Subcutaneous abdominal adipose tissue (tissue), 5 donors: ENCODE measurements around the gene OBSCN.

Experiments used
- H3K27ac ChIP-seq: one replicate; pipeline ENCODE4 v1.7.0; 2013; ENCODE audit warnings: low read depth, mild to moderate bottlenecking, inconsistent platforms, low read length, moderate library complexity
- H3K27me3 ChIP-seq, 5 donors: one replicate each; pipeline ENCODE4 v1.7.0; 2013; ENCODE audit warnings: low read length in 5 of 5, inconsistent platforms in 1 of 5; ENCODE audit not compliant: control insufficient read depth in 5 of 5, insufficient read depth in 4 of 5
- H3K36me3 ChIP-seq, 5 donors: one replicate each; pipeline ENCODE4 v1.7.0; 2013; ENCODE audit warnings: low read length in 5 of 5; ENCODE audit not compliant: control insufficient read depth in 5 of 5, insufficient read depth in 5 of 5
- H3K4me1 ChIP-seq, 5 donors: one replicate each; pipeline ENCODE4 v1.7.0; 2013; ENCODE audit warnings: low read length in 5 of 5, mild to moderate bottlenecking in 3 of 5, moderate library complexity in 1 of 5; ENCODE audit not compliant: control insufficient read depth in 5 of 5, insufficient read depth in 5 of 5
- H3K4me3 ChIP-seq, 5 donors: one replicate each; pipeline ENCODE4 v1.7.0; 2013; ENCODE audit warnings: low read length in 5 of 5, low read depth in 1 of 5
- H3K9ac ChIP-seq, 5 donors: one replicate each; pipeline ENCODE4 v1.7.0; 2013; ENCODE audit warnings: low read length in 5 of 5, mild to moderate bottlenecking in 4 of 5, moderate library complexity in 3 of 5
- H3K9me3 ChIP-seq, 5 donors: one replicate each; pipeline ENCODE4 v1.7.0; 2013; ENCODE audit warnings: low read length in 5 of 5; ENCODE audit not compliant: control insufficient read depth in 5 of 5
- donor health status: healthy.
- donor health status: healthy.
- donor health status: healthy.
- donor health status: healthy.
- donor health status: healthy.

OBSCN gene

DNA sequence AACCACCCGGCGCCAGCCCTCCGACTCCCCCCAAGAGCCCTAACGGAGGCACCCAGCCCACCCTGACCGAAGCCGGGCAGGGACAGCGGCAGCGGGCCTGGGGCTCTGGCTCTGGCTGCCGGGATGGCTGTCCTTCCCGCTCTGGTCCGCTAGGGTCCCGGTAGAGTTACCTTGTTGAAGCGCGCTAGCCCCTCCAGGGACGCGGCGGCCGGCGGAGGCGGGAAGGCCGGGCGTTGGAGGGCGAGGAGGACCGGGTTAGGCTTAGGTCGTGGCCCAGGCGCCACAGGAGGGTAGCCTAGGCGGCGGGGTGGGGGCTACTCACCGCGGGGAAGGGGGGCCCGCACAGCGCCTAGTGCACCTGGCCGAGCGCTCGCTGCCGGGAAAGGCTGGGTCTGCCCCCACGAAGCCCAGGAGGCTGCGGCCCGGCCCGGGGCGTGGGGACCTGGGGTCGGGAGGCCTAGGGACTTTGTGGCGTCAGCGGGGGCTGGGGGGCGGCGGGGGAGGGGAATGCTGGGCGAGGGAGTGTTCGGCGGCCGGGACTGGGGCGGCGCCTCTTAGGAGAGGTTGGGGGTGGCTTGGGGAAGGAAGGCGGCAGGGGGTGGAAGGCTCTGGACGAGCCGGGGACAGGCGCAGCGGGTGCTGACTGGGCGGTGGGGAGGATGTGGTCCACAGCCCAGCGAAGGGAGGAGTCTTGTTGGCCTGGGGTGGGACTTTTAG lies 208.5 kb downstream of the OBSCN start, which contains the start of gene TRIM17:
TSS of gene TRIM17 (minus strand) at position 645 of the 717 bp plus-strand sequence. CDS start 1,789 bp downstream, outside the sequence.
- peak within 1 kb of the TSS in 1 of 5 donors; percentile 20 for H3K9ac ChIP-seq
- H3K9me3 ChIP-seq: no peaks in the 10 kb centered on the region
- H3K27ac ChIP-seq: no peak within 1 kb of the TSS
- peaks cover 0 to 12% (median 8%) of the 10 kb centered on the region in 5 donors for H3K4me1 ChIP-seq
- no peaks in the 10 kb centered on the region for H3K36me3 ChIP-seq
- H3K27me3 ChIP-seq: peaks cover 19 to 44% (median 31%) of the 10 kb centered on the region in 5 donors
- H3K4me3 ChIP-seq: peak within 1 kb of the TSS in 4 of 5 donors; percentile 22 to 49 (median 28)

DNA sequence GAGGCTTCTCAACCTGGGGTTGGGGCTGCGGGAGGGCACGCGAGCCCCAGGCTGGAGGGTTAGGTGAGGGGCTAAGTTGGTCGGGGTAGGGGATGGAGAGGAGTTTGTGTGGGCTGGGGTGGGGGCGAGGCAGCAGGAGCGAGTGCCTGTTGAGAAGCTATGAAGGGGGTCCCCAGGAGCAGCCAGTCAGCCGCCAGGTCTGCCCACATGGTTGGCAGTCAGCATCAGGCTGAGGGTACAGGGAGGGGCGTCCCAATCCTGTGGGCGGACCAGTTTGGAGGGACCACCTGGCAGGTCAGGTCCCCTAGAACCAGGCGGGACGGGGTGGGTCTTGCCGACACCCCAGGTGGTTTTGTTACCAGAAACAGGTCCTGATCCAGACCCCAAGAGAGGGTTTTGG lies 209.2 kb downstream of the OBSCN start:
- no peak overlapping the region for H3K27ac ChIP-seq

DNA sequence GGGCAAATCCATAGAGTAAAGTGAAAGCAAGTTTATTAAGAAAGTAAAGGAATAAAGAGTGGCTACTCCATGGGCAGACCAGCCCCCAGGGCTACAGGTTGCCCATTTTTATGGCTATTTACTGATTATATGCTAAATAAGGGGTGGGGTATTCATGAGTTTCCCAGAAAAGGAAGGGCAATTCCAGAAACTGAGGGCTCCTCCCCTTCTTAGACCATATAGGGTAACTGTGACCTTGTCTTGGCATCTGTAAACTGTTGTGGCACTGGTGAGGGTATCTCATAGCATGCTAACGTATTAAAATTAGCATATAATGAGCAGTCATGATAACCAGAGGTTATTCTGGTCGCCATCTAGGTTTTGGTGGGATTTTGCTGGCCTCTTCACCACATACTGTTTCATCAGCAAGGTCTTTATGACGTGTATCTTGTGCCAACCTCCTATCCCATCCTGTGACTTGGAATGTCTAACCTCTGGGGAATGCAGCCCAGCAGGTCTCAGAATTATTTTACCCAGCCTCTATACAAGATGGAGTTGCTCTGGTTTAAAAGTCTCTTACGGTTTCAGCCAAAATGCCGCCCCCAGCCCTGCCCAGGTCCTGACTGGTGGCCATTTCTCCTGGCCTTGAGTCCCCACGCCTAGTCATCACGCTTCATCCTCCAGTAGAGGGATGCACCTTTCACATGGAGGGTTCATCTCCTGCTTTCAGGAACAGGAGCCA lies 209.8 kb downstream of the OBSCN start:
- Histone ChIP-seq H3K36me3 (no peaks in the 10 kb centered on the region), H3K4me1 (peaks cover 0 to 12% (median 8%) of the 10 kb centered on the region in 5 donors), H3K27me3 (peaks cover 19 to 44% (median 31%) of the 10 kb centered on the region in 5 donors), H3K9ac (no peak overlapping the region), H3K27ac (no peak overlapping the region), H3K4me3 (no peak overlapping the region), H3K9me3 (no peaks in the 10 kb centered on the region)

More for the DNA sequence above, 209.2 kb downstream of the OBSCN start:
- peaks cover 0 to 12% (median 8%) of the 10 kb centered on the region in 5 donors for H3K4me1 ChIP-seq
- peaks cover 19 to 44% (median 31%) of the 10 kb centered on the region in 5 donors for H3K27me3 ChIP-seq
- no peak overlapping the region for H3K9ac ChIP-seq
- H3K36me3 ChIP-seq: no peaks in the 10 kb centered on the region
- no peak overlapping the region for H3K4me3 ChIP-seq
- H3K9me3 ChIP-seq: no peaks in the 10 kb centered on the region

DNA sequence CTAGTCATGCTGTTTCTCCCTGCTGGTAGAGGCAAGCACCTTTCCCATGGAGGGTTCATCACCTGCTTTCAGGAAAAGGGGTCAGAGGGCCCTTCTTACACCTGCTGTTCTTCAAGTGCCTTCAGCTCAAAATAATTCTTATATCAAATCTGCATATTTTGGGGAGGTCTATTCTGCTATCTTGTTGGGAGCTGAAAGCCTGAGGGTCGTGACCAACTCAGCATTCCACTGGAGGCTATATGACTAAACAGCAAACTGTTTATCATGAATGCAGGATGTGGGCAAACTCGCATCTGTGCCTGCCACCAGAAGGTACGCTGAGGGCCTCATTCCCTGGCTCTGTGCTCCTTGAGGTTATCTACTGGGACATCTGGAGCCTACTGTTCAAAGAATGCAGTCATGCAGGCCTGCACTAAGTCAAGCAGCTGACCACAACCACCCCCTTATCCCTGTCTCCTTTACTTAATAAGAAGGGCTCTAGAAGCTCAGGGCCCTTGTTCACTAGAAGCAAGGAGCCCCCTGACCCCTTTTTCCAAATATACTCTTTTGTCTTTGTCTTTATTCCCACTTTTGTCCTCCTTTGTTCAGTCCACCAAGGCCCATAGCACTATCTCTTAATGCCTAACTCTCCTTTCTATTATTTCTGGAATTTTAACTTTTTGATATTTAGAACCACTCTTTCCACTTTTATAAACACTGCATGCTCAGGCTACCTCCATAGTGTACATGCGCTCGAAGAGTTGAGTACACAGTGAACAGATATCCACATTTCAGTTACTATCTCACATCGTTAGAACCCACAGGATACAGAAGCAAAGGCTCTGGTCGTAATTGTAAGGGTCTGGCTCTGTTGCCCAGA lies 213.4 kb downstream of the OBSCN start:
- no peak overlapping the region for H3K4me3 ChIP-seq

DNA sequence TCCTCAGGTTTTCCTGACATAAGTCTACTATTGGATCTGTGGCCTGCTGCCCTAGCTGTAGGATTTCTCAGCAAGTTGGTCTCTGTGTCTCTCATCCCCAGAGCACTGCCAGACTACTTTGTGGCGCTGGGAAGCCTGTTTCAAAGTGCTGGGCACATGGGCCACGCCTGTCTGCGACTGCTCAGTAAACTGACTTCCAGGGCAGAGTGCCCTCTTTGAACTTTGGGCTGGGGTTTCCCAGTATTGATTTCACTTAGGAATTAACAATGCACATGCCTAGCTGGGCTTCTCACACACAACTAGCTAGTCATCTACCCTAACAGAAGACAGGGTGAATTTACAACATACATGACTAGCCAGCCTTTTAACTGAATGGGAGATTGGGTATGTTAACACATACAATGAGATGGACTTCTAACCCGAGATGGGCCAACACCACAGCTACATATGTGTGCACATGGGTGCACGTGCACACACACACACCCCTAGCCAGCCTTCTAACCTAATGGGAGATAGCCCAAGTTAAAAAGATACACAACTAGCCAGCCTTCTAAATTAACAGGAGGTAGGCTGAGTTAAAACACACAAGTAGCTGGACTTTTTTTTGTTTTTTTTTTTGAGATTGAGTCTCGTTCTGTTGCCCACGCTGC lies 215.7 kb downstream of the OBSCN start:
- no peak overlapping the region for H3K9ac ChIP-seq
- no peaks in the 10 kb centered on the region for H3K4me1 ChIP-seq
- H3K4me3 ChIP-seq: no peak overlapping the region
- no peaks in the 10 kb centered on the region for H3K36me3 ChIP-seq
- H3K9me3 ChIP-seq: no peaks in the 10 kb centered on the region
- H3K27me3 ChIP-seq: peaks cover 0 to 9% (median 6%) of the 10 kb centered on the region in 5 donors
- no peak overlapping the region for H3K27ac ChIP-seq

More for the DNA sequence above, 213.4 kb downstream of the OBSCN start:
- no peak overlapping the region for H3K27ac ChIP-seq
- peaks cover 0 to 6% (median 3%) of the 10 kb centered on the region in 5 donors for H3K4me1 ChIP-seq
- no peaks in the 10 kb centered on the region for H3K36me3 ChIP-seq
- H3K27me3 ChIP-seq: peaks cover 7 to 27% (median 14%) of the 10 kb centered on the region in 5 donors
- no peak overlapping the region for H3K9ac ChIP-seq
- H3K9me3 ChIP-seq: no peaks in the 10 kb centered on the region

DNA sequence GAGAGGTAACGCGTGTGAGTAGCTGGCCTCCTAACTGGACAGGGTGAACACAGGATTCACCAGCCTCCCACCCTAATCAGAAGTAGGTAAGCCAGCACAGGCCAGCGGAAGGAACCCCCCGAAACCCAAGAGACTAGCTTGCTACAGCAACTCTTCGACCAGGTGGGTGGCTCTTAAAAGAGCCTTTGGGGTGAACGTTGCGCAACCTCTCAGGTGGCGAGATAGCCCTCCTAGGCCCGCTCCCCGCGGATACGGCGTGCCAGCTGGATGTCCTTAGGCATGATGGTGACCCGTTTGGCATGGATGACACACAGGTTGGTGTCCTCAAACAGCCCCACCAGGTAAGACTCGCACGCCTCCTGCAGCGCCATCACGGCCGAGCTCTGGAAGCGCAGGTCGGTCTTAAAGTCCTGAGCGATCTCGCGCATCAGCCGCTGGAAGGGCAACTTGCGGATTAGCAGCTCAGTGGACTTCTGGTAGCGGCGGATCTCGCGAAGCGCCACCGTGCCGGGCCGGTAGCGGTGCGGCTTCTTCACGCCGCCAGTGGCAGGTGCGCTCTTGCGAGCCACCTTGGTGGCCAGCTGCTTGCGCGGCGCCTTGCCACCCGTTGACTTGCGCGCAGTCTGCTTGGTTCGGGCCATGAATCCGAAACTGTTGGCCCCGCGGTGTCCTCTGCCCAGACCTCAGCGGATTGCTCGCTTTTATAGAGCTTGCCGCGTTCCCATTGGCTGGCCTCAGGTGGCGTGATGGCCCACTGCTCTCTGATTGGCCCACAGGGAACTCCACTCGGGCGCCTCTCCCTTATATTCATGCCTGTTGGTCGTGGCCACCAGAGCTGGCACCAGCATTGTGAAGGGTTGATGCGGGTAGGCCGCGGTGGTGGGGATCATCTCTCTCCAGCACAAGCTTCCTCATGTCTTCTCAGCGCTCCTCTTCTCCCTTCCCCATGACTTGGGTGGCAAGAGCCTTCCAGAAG lies 217.1 kb downstream of the OBSCN start:
- Histone ChIP-seq H3K9ac (no peak overlapping the region), H3K27ac (no peak overlapping the region), H3K4me3 (no peak overlapping the region), H3K36me3 (no peaks in the 10 kb centered on the region), H3K9me3 (no peaks in the 10 kb centered on the region), H3K4me1 (no peaks in the 10 kb centered on the region), H3K27me3 (peaks cover 2 to 13% (median 10%) of the 10 kb centered on the region in 5 donors)

DNA sequence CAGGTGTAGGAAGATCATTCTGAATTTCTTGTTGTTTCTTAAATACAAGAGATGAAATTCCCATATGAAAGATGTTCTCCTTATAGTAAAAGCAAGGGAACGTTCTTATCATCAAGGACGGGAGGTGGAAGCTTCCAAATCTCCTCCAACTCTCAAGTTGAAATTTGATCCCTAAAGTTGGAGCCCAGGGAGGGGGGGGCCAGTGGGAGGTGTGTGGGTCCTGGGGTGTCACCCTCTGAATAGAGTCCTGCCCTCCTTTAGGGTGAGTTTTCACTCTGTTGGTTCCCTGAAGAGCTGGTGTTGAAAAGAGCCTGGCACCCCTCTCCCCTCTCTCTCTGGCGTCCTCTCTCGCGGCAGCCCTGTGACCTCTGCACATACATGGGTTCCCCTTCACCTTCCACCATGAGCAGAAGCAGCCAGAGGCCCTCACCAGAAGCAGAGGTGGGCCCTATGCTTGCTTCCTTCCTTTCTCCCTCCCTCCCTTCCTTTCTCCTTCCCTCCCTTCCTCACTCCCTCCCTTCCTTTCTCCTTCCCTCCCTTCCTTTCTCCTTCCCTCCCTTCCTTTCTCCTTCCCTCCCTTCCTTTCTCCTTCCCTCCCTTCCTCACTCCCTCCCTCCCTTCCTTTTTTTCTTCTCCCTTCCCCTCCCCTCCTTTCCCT lies 218.8 kb downstream of the OBSCN start:
- H3K9ac ChIP-seq: no peak overlapping the region
- H3K9me3 ChIP-seq: no peaks in the 10 kb centered on the region
- no peaks in the 10 kb centered on the region for H3K4me1 ChIP-seq
- H3K27ac ChIP-seq: no peak overlapping the region
- H3K36me3 ChIP-seq: no peaks in the 10 kb centered on the region
- peaks cover 4 to 16% (median 10%) of the 10 kb centered on the region in 5 donors for H3K27me3 ChIP-seq
- H3K4me3 ChIP-seq: no peak overlapping the region

DNA sequence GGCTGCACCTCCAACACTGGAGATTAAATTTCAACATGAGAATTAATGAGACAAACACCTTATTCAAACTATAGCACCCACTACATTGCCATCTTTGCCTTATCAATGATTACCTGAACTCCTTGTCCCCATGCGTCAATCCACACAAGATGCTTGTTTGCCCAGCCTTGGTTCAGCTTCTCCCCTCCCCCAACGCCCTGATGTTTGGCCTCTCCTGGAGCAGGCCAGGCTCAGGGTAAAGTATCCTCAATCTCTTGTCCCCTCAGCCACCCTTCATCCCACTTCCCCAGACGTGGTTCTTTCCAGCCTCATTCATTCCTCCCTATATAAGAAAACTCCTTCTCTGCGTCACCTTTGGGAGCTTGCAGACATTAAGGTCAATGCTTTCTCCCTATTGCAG lies 220.6 kb downstream of the OBSCN start:
- Histone ChIP-seq H3K36me3 (no peaks in the 10 kb centered on the region), H3K27me3 (peaks cover 4 to 16% (median 13%) of the 10 kb centered on the region in 5 donors), H3K4me3 (no peak overlapping the region), H3K9me3 (no peaks in the 10 kb centered on the region), H3K27ac (no peak overlapping the region), H3K9ac (no peak overlapping the region), H3K4me1 (no peaks in the 10 kb centered on the region)
